GM12865 (cell line): ENCODE data around the gene ADRA2C.

Source experiments
- DNase-seq: peaks from one replicate; pipeline ENCODE4 v3.0.0; 2010; ENCODE audit warnings: low read depth
- H3K4me3 ChIP-seq: 2 replicates; pipeline ENCODE4 v1.5.1; 2011; ENCODE audit warnings: mild to moderate bottlenecking, low read depth, low read length, control low read depth
- CTCF ChIP-seq: IDR thresholded peaks from 2 replicates; pipeline ENCODE4 v1.5.1; 2011; ENCODE audit warnings: low read length, control low read depth, low read depth, inconsistent platforms; ENCODE audit not compliant: insufficient read depth; ENCODE audit errors: missing control alignments

Gene ADRA2C

DNA sequence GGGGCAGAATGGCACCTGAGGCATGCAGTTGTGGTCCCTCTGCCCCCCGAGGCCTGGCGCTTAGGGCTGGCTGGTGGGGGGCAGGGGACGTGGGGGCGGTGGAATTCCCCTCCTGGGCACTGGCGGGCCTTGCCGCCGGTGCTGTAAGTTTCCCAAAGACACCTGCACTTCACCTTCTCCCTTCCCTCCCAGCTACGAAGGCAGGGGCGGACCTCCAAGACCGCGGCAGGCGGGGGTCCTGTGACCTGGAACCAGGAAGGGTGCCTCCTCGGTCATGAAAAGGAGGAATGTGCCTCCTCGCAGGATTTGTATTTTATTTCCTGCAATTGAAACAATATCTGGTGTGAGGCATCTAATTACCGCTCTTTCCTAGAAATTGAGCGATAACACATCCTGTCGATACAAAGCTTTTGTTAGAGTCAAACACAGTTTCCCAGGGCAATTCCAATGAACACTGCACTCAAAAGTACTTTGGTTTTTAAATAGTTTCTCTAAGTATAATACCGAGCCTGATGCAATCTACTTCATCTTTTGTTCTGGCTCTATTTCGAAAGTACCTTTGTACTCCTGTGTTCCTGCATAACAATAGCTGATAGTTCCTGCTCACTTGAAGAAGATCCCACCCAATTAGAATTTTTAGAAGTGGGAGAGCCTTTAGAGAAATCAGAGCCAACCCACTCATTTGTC is 12.3 kb upstream of the ADRA2C start:
- H3K4me3 ChIP-seq = no peak overlapping the region
- no peak for TF ChIP-seq CTCF
- DNase-seq = no peak

- no peak for TF ChIP-seq CTCF
- DNase-seq = no peak
- H3K4me3 ChIP-seq = no peak overlapping the region
Measured at GRCh38 chr4:3756343-3757059, 9.7 kb upstream of the ADRA2C start.

GRCh38 chr4:3759236-3759635 is 6.9 kb upstream of the ADRA2C start:
- no peak overlapping the region for H3K4me3 ChIP-seq
- no peak for DNase-seq
- TF ChIP-seq CTCF = no peak

GRCh38 chr4:3760346-3760745 is 5.8 kb upstream of the ADRA2C start:
- no peak overlapping the region for H3K4me3 ChIP-seq
- no peak for DNase-seq
- TF ChIP-seq CTCF = no peak

DNA sequence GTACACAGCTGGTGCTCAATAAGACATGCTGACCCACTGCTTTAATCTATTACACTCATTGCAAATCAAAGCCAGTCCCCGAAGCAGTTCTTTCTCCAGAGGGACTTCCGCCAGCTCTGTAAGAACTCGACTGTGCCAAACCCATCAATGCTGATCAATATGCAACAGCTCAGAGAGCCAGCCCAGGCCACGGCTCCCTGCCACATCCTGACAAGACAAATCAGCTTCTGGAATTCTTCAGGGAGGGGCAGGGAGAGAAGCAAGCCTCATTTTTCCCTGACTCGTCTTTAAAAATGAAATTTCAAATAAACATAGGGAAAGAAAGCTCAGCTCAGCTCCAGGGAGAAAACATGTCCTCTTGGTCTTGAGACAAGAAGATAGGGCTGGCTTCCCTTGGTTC is 5.3 kb upstream of the ADRA2C start:
- TF ChIP-seq CTCF = no peak
- no peak overlapping the region for H3K4me3 ChIP-seq
- no peak for DNase-seq

- TF ChIP-seq CTCF = no peak
- H3K4me3 ChIP-seq = no peak overlapping the region
- no peak for DNase-seq
Measured at GRCh38 chr4:3762264-3762663, 3.9 kb upstream of the ADRA2C start.
